ENCODE measurements around the gene MESP2.

Gene MESP2

DNA sequence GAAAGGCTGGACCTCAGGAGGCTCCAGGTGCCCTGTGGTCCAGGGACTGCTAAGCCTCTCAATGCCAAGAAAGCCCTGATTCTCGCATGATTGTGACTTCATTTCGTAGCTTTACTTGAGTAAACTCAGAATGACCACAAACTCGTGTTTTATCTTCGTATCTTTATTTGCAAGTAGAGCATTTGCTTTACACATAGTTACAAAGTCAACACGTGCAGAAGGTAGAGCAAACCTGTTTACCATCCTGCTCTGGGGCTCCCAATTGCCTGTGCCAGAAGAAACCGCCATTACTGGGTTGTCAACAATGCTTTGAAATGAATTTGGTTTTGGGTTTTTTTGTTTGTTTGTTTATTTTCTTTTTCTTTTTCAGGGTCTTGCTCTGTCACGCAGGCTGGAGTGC is 19.2 kb upstream of the MESP2 start:
- DNase-seq = no peak

DNA sequence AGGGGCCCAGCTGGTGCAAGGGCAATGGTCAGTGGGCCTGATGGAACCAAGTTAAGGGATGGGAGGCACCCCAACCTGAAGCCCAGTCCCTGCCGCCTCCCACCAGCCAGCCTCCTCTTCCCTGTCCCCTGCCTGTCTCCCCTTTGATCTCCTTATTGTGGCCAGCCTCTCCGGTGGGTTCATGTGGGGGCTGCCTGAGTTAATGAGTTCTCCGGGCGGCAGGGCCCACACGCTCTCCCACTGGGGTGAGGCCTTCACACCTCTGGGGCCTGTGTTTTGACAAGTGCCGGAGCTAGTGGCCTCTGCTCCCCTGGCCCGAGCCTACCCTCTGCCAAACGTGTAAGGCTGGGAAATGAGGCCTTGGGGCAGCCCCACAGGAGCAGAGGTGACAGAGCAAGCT is 17.8 kb upstream of the MESP2 start:
- DNase-seq = no peak

- DNase-seq = no peak
Observed at GRCh38 chr15:89758981-89759380, 17.2 kb upstream of the MESP2 start.

- DNase-seq = no peak
Observed at GRCh38 chr15:89759835-89760234, 16.3 kb upstream of the MESP2 start.

- peak; percentile 9 for DNase-seq
Observed at GRCh38 chr15:89760303-89761008, 15.7 kb upstream of the MESP2 start.

GRCh38 chr15:89761009-89761831 is 14.9 kb upstream of the MESP2 start:
- DNase-seq = no peak

- DNase-seq = no peak
Observed at GRCh38 chr15:89761929-89762328, 14.2 kb upstream of the MESP2 start.

GRCh38 chr15:89765694-89766093 is 10.4 kb upstream of the MESP2 start:
- no peak for DNase-seq

GRCh38 chr15:89766357-89767311 is 9.5 kb upstream of the MESP2 start:
- DNase-seq = no peak

DNA sequence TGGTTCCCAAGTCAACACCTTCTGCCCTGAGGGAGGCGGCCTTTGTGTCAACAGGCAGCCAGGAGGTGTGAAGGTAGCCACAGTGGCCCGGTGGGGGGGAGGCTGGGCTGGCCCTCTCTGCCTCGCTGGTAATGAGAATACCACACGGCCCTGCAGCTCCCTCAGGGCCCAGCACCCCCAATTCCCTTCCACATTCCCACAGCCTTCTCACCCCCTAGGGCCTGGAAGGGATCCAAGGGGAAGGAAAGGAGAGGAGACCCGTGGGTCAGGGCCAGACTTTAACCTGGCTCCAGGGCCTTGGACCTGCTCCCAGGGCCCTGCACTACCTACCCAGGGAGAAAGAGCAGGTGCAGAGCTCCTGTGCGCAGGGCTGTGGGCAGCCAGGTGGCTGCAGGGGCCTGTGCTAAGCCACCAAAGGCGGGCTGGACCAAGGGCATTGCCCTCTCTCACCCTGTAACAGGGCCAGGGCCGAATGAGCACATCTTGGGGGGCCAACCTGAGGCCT is 8.7 kb upstream of the MESP2 start:
- DNase-seq = no peak

DNA sequence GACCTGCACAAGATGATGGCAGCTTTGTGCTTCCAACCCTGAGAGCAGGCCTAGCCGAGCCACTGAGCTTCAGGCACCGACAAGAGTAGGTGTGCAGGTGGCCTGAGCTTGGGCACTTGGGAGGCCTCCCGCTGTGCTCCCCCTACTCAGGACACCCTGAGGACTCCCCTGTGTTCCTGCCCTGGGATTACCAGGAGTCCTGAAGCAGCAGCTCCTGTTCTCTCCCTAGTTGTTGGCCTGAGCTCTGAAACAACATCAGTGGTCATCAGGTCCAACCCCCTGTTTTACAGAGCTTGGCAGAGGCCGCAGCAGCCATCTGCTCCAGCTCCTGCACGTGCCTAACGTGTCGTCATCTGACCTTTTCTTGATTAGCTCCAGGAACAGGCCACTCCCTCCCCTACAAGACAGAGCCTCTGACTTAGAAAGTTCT is 8.0 kb upstream of the MESP2 start:
- no peak for DNase-seq

DNA sequence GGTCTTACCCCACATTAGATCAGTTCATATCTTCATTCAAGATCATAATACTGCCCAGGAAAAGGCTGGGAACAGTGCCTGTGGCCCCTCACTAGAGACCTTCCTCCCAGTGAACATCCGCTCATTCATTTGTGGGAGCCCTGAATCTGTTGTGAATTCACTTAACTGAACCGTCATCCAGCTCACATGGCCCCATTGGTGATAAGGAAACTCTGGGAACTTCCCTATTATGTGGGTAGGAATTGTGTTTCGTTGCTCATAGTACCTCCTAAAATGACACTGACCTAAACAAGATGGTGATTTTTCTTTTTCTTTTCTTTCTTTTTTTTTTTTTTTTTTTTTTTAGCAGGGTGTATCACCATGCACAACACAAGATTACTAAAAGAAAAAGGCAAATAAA is 6.8 kb upstream of the MESP2 start:
- no peak for DNase-seq

DNA sequence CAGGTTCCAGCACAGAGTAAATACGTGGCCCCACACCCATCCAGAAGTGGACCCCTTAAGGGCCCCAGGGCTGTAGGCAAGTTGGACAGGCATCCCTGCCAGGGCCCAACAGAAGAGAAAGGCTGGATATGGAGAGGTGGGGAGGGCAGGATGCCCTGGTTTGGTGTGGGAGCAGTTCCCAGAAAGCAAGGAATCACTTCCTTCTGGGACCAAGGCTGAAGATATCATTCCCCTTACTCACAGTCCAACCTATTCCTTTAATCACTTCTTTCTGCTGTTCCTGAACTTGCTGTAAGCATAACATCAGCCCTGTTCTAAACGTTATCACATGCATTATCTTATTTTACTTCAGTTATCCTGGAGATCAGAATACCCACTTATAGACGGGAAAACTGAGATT is 6.1 kb upstream of the MESP2 start:
- no peak for DNase-seq

DNA sequence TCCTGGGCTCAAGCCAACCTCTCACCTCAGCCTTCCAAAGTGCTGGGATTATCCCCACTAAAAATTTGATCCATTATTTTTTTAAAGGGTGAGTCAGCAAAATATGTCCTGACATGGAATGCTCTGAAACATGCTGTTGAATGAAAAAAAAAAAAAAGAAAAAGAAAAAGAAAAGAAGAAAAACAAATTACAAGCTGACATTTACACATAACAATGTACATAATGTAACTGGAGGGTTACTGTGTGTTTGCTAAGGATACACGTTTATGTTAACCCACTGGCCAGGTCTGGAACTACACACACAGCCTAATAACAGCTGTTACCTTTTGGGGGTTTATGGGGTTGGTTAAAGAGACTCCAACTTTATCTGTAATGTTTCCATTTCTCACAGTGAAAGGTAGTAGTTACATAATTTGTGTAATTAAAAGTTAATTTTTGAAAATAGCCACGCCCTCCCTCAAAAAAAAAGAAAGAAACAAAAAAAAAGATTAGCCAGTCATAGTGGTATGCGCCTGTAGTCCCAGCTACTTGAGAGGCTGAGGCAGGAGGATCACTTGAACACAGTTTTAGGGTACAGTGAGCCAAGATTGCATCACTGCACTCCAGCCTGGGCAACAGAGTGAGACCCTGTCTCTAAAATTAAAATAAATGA is 3.1 kb upstream of the MESP2 start:
- no peak for DNase-seq

GRCh38 chr15:89774492-89774891 is 1.6 kb upstream of the MESP2 start:
- DNase-seq = no peak

DNA sequence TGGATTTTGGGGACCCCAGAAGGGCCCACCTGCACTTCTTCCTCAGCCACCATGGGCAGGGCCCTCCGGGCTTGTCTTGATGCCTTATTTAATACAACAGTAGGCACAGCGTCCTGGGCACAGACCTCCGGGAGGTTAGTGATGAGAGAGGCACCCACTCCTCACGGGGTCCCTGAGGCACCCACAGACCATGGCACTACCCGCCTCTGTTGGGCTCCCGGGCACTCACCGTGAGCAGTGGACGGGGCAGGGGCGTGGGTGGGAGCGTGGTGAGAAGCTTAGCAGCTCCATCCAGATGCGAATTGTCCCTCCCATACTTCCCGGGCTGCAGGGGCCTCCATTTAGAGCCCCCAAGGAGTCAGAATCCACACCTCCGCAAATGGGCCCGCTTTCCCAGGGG is 317 bp upstream of the MESP2 start:
- DNase-seq = no peak

DNA sequence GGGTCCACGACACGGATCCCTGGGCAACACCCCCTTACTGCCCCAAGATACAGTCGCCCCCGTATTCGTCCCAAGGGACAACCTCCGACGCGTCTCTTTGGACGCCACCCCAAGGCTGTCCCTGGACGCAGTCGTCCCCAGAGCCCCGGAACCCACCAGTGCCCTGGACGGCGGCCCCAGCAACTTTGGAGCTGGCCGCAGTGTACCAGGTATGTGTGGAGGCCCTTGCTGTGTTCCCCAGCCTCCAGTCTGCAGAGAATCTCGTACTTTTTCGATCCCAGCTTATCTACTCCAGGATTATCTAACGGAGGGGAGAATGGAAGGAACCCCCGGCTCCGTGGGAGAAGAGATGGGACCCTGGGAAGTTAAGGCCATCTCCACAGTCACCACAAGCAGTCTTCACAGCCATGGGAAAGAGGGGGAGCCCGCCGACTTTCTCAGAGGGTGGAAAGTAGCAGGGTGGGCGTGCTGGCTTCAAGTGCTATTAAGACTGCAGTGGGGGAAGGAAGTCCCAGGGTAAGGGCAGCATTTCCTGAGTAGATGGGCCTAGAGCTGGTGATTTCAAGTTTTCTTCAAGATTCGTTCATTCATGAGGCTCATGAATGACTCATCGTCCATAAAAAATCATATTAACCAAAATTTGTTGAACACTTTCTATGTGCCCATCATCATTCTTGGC is 1.1 kb downstream of the MESP2 start:
- DNase-seq = no peak

DNA sequence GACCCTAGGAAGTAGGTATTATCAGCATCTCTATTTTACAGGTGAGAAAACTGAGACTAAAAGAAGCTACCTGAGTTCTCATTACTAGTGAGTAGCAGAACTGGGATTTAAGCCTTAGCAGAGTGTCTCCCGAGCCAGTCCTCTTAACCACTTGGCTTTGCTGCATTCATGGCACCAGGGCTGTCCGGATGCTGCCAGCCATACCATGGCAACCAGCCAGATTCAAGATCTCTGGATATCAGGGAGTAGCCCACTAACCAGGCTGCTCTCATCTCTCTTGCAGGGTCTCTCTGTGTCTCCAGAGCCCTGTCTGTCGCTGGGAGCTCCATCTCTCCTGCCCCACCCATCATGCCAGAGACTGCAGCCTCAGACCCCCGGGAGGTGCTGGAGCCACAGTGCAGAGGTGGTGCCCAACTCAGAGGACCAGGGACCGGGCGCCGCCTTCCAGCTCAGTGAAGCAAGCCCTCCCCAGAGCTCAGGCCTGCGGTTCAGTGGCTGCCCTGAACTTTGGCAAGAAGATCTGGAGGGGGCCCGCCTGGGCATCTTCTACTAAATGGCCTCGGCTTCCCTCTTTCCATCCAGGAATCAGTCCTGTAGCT is 1.7 kb downstream of the MESP2 start:
- DNase-seq = no peak

GRCh38 chr15:89778861-89779260 is 2.7 kb downstream of the MESP2 start:
- no peak for DNase-seq

GRCh38 chr15:89780601-89781000 is 4.5 kb downstream of the MESP2 start:
- DNase-seq = no peak

DNA sequence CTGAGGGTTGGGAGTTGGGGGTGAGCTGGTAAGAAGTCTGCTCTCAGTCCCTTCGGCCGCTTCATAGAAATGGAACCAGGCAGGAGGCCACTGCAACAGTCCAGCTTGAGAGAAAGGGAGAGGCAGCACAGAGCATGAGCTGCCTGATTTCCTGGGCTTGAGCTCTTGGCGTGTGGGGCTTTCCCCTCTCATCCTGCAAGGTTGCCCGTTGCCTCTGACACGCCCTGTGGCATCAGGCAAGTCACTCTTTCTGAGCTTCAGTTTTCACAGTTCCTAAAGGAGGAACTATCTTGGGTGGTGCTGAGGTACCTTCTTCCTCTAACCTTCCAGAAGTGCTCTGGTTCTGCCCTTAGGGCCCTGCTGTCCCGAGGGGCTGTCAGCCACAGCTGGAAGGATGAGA is 4.9 kb downstream of the MESP2 start:
- no peak for DNase-seq
